ENCODE results near the gene DYNLT2B. TPM values are rescaled to one million over a fixed set of nuclear protein-coding genes. Genes with fewer than 3 reads are reported as not detected.
A peak's percentile ranks its signal among the peaks of the same experiment; 100 is the strongest.
"Not testable (repeated sequence)": the region's sequence is repeated elsewhere in the genome, so short reads cannot be mapped to it uniquely, and the experiment has no call there.

DYNLT2B gene
- total RNA-seq, 1 donor from 2014 or later = 6.7 TPM

- no peak for DNase-seq (ENCODE audit: low read depth in 2 of 2)
Measured at GRCh38 chr3:196326936-196327335, 8.9 kb upstream of the DYNLT2B start.

GRCh38 chr3:196323691-196324090 is 5.7 kb upstream of the DYNLT2B start:
- no peak for DNase-seq (ENCODE audit: low read depth in 2 of 2)

GRCh38 chr3:196323016-196323415 is 5.0 kb upstream of the DYNLT2B start:
- no peak for DNase-seq (ENCODE audit: low read depth in 2 of 2)

- no peak for DNase-seq (ENCODE audit: low read depth in 2 of 2)
Measured at GRCh38 chr3:196321162-196321561, 3.1 kb upstream of the DYNLT2B start.

- DNase-seq (ENCODE audit: low read depth in 2 of 2) = peak in 1 of 2 donors; percentile 24
Measured at GRCh38 chr3:196320137-196320536, 2.1 kb upstream of the DYNLT2B start.

GRCh38 chr3:196316799-196317686 is 997 bp downstream of the DYNLT2B start:
- peak; percentile 18 to 21 for DNase-seq (ENCODE audit: low read depth in 2 of 2)

GRCh38 chr3:196315821-196316220 is 2.2 kb downstream of the DYNLT2B start:
- DNase-seq (ENCODE audit: low read depth in 2 of 2) = no peak

GRCh38 chr3:196314597-196314996 is 3.4 kb downstream of the DYNLT2B start:
- no peak for DNase-seq (ENCODE audit: low read depth in 2 of 2)

GRCh38 chr3:196314086-196314485 is 4.0 kb downstream of the DYNLT2B start:
- not testable (repeated sequence) for DNase-seq (ENCODE audit: low read depth in 2 of 2)

- DNase-seq (ENCODE audit: low read depth in 2 of 2) = not testable (repeated sequence)
Measured at GRCh38 chr3:196302960-196303359, 15.1 kb downstream of the DYNLT2B start.

- peak in 1 of 2 donors; percentile 49 for DNase-seq (ENCODE audit: low read depth in 2 of 2)
Measured at GRCh38 chr3:196302551-196302950, 15.5 kb downstream of the DYNLT2B start.

GRCh38 chr3:196298521-196298920 is 19.5 kb downstream of the DYNLT2B start:
- no peak for DNase-seq (ENCODE audit: low read depth in 2 of 2)

- peak in 1 of 2 donors; percentile 30 for DNase-seq (ENCODE audit: low read depth in 2 of 2)
Measured at GRCh38 chr3:196292286-196292923, 25.6 kb downstream of the DYNLT2B start.

- no peak for DNase-seq (ENCODE audit: low read depth in 2 of 2)
Measured at GRCh38 chr3:196288141-196288460, 29.9 kb downstream of the DYNLT2B start.

- peak; percentile 80 to 97 for DNase-seq (ENCODE audit: low read depth in 2 of 2)
Measured at GRCh38 chr3:196287440-196288140, 30.4 kb downstream of the DYNLT2B start, which contains the start of gene PCYT1A. Gene PCYT1A, minus strand, starts transcription at chr3:196287726. Its CDS starts 17,195 bp downstream, at chr3:196270531.

- DNase-seq (ENCODE audit: low read depth in 2 of 2) = peak; percentile 33 to 44
Measured at GRCh38 chr3:196287090-196287439, 31.0 kb downstream of the DYNLT2B start.

GRCh38 chr3:196284396-196284795 is 33.6 kb downstream of the DYNLT2B start:
- DNase-seq (ENCODE audit: low read depth in 2 of 2) = no peak

GRCh38 chr3:196281962-196282361 is 36.1 kb downstream of the DYNLT2B start:
- DNase-seq (ENCODE audit: low read depth in 2 of 2) = no peak

GRCh38 chr3:196280689-196281440 is 37.2 kb downstream of the DYNLT2B start:
- no peak for DNase-seq (ENCODE audit: low read depth in 2 of 2)

- no peak for DNase-seq (ENCODE audit: low read depth in 2 of 2)
Measured at GRCh38 chr3:196275126-196275525, 42.9 kb downstream of the DYNLT2B start.

- DNase-seq (ENCODE audit: low read depth in 2 of 2) = peak in 1 of 2 donors; percentile 36
Measured at GRCh38 chr3:196274585-196274984, 43.5 kb downstream of the DYNLT2B start.
